ENCODE results near the gene GATB. TPM values are rescaled to one million over a fixed set of nuclear protein-coding genes. Genes with fewer than 3 reads are reported as not detected.
A peak's percentile ranks its signal among the peaks of the same experiment; 100 is the strongest.

GATB gene
- total and polyA plus RNA-seq, 10 of the 15 experiments (the other 5 are each of a cell fraction or from before 2014, with no cell fraction given) = 20.5 to 37.3 (median 30.5) TPM

DNA sequence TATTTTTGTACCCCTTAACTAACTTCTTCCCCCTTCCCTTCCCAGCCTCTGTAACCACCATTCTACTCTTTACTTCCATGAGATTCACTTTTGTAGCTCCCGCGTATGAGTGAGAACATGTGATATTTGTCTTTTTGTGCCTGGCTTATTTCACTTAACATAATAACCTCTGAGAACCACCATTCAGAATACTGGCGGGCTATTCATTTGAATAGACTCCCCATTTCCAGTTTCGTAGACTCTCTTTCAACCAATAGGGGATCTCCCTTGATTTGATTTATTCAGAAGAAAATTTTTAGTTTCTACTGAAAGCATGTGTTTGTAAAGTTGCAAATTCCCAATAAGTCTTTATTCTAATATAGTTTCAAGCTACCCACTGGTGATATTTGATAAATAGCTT lies 117.2 kb downstream of the GATB start:
- intact Hi-C loops (cut with micrococcal nuclease; ENCODE audit: unreplicated experiment) = no loop called here

More for the DNA sequence above, 117.2 kb downstream of the GATB start:
- Histone ChIP-seq H3K9ac (ENCODE audit: control insufficient read depth, insufficient read depth, low read length) (no peak overlapping the region), H3K27me3 (replicated peaks in 1 of 2; ENCODE audit: control insufficient read depth in 2 of 2, insufficient read depth in 2 of 2, low read length in 1 of 2) (peaks cover 0 to 2% of the 10 kb centered on the region in 2 experiments; a peak in 2 of 4 replicates), H4K20me1 (ENCODE audit: control insufficient read depth, insufficient read depth) (no peaks in the 10 kb centered on the region), H3K36me3 (ENCODE audit: control insufficient read depth in 2 of 2, insufficient read depth in 2 of 2, low read length in 1 of 2) (no peaks in the 10 kb centered on the region), H3K4me3 (no peak overlapping the region), H3K79me2 (ENCODE audit: control insufficient read depth, insufficient read depth, low read length) (no peaks in the 10 kb centered on the region), H3K9me3 (replicated peaks; ENCODE audit: control insufficient read depth, insufficient read depth, low read length) (no peaks in the 10 kb centered on the region), H2AFZ (ENCODE audit: control insufficient read depth, low read depth, low read length) (no peak overlapping the region), H3K27ac (ENCODE audit: control insufficient read depth, insufficient read depth) (no peak overlapping the region), H3K4me2 (ENCODE audit: control insufficient read depth, insufficient read depth) (no peak overlapping the region), H3K4me1 (ENCODE audit: control insufficient read depth, insufficient read depth, low read length) (no peaks in the 10 kb centered on the region)
- in situ Hi-C loops (cut with MboI) = no loop called here
- ChIA-PET RAD21 (ENCODE audit: unreplicated experiment) (no interaction called here), SMC1A (ENCODE audit: uncharacterized antibody, unreplicated experiment) (interaction anchor here (1.1 to 1.2 kb wide), 2 partner anchors 19 to 222 kb away, joined by 3 read pairs; no protein-coding TSS in a partner anchor), POLR2A (no interaction called here), CTCF (interaction anchor here (0.5 to 1.9 kb wide), 4 partner anchors 7 to 548 kb away, joined by 3 to 7 read pairs (median 4); no protein-coding TSS in a partner anchor)
- 1% methylated on average over 4 of the region's 4 CpGs for WGBS (ENCODE audit: insufficient coverage, insufficient replicate concordance, low lambda C conversion rate, missing lambda C conversion rate)
- no TSS peak for BruUV-seq (replicated peaks)
- DNase-seq (ENCODE audit: low read depth, low spot score) = no peak
- TF ChIP-seq SREBF2 (IDR thresholded peaks at IDR 0.05; ENCODE audit: low read length) = no peak
- no peak for TF ChIP-seq RB1 (IDR thresholded peaks at IDR 0.05; ENCODE audit: borderline replicate concordance)
- no peak for TF ChIP-seq NFYB (IDR thresholded peaks at IDR 0.05; ENCODE audit: insufficient read depth, low read depth, low read length)
- TF ChIP-seq RBBP5 (conservative IDR thresholded peaks at IDR 0.05) = no peak
- no peak for TF ChIP-seq EED (IDR thresholded peaks at IDR 0.05; ENCODE audit: low read depth)
- no peak for TF ChIP-seq BMI1 (IDR thresholded peaks at IDR 0.05; ENCODE audit: borderline replicate concordance)
- TF ChIP-seq DPF2 (IDR thresholded peaks at IDR 0.05) = no peak
- no peak for TF ChIP-seq ESRRA (IDR thresholded peaks at IDR 0.05; ENCODE audit: low read length)
- TF ChIP-seq CBX3 (IDR thresholded peaks at IDR 0.05; ENCODE audit: borderline replicate concordance, low read depth) = no peak
- TF ChIP-seq, protein P1, sequence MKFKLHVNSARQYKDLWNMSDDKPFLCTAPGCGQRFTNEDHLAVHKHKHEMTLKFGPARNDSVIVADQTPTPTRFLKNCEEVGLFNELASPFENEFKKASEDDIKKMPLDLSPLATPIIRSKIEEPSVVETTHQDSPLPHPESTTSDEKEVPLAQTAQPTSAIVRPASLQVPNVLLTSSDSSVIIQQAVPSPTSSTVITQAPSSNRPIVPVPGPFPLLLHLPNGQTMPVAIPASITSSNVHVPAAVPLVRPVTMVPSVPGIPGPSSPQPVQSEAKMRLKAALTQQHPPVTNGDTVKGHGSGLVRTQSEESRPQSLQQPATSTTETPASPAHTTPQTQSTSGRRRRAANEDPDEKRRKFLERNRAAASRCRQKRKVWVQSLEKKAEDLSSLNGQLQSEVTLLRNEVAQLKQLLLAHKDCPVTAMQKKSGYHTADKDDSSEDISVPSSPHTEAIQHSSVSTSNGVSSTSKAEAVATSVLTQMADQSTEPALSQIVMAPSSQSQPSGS (IDR thresholded peaks at IDR 0.05; ENCODE audit: low read length) = no peak
- TF ChIP-seq, protein P2, sequence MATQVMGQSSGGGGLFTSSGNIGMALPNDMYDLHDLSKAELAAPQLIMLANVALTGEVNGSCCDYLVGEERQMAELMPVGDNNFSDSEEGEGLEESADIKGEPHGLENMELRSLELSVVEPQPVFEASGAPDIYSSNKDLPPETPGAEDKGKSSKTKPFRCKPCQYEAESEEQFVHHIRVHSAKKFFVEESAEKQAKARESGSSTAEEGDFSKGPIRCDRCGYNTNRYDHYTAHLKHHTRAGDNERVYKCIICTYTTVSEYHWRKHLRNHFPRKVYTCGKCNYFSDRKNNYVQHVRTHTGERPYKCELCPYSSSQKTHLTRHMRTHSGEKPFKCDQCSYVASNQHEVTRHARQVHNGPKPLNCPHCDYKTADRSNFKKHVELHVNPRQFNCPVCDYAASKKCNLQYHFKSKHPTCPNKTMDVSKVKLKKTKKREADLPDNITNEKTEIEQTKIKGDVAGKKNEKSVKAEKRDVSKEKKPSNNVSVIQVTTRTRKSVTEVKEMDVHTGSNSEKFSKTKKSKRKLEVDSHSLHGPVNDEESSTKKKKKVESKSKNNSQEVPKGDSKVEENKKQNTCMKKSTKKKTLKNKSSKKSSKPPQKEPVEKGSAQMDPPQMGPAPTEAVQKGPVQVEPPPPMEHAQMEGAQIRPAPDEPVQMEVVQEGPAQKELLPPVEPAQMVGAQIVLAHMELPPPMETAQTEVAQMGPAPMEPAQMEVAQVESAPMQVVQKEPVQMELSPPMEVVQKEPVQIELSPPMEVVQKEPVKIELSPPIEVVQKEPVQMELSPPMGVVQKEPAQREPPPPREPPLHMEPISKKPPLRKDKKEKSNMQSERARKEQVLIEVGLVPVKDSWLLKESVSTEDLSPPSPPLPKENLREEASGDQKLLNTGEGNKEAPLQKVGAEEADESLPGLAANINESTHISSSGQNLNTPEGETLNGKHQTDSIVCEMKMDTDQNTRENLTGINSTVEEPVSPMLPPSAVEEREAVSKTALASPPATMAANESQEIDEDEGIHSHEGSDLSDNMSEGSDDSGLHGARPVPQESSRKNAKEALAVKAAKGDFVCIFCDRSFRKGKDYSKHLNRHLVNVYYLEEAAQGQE (IDR thresholded peaks at IDR 0.05; ENCODE audit: low read depth, low read length) = no peak
- no peak for TF ChIP-seq ZNF217 (IDR thresholded peaks at IDR 0.05)
- TF ChIP-seq ETV6 (conservative IDR thresholded peaks at IDR 0.05 in 1 of 2, IDR thresholded peaks at IDR 0.05 in 1 of 2; ENCODE audit: borderline replicate concordance in 1 of 2, low read depth in 1 of 2) = no peak
- TF ChIP-seq, protein P3, sequence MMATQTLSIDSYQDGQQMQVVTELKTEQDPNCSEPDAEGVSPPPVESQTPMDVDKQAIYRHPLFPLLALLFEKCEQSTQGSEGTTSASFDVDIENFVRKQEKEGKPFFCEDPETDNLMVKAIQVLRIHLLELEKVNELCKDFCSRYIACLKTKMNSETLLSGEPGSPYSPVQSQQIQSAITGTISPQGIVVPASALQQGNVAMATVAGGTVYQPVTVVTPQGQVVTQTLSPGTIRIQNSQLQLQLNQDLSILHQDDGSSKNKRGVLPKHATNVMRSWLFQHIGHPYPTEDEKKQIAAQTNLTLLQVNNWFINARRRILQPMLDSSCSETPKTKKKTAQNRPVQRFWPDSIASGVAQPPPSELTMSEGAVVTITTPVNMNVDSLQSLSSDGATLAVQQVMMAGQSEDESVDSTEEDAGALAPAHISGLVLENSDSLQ (IDR thresholded peaks at IDR 0.05) = no peak
- TF ChIP-seq SIX5 (IDR thresholded peaks at IDR 0.05; ENCODE audit: low read depth, low read length, severe bottlenecking) = no peak
- TF ChIP-seq MTA3 (IDR thresholded peaks at IDR 0.05; ENCODE audit: borderline replicate concordance, low read length) = no peak
- no peak for TF ChIP-seq ZNF384 (IDR thresholded peaks at IDR 0.05; ENCODE audit: borderline replicate concordance, low read depth, low read length)
- no peak for TF ChIP-seq EGR1 (IDR thresholded peaks at IDR 0.05; ENCODE audit: borderline replicate concordance in 1 of 2, low read depth in 2 of 2, low read length in 2 of 2)
- no peak for FAIRE-seq
- ATAC-seq = peak; percentile 45; the same call in 2 of the 3 replicates

All from GM12878 (cell line).